ENCODE measurements around the gene CNIH1.

GRCh38 chr14:54488646-54489317 is 47.6 kb upstream of the CNIH1 start, which contains the start of gene GMFB:
- TF ChIP-seq EZH2phosphoT487 (conservative IDR thresholded peaks at IDR 0.05; ENCODE audit: low read length) (no peak), CTCF (IDR thresholded peaks at IDR 0.05; ENCODE audit: insufficient read depth, low read length, poor library complexity, severe bottlenecking) (no peak)

Data from SU-DHL-6 (cell line).